Renal pelvis (tissue), 4 donors: ENCODE data around the gene TAF11. TPM values are rescaled to one million over a fixed set of nuclear protein-coding genes. Genes with fewer than 3 reads are reported as not detected.
"Not testable (repeated sequence)": the region's sequence is repeated elsewhere in the genome, so short reads cannot be mapped to it uniquely, and the experiment has no call there.

Source experiments
- DNase-seq: peaks from one replicate; pipeline ENCODE4 v3.0.0-alpha.2; 2013
- polyA plus RNA-seq, 3 donors: library from polyadenylated mRNA; unstranded; fragments of 120-200 nt; gene quantifications; one replicate each; pipeline ENCODE4 v1.2.1, GENCODE V29; 2013; ENCODE audit not compliant: insufficient read length in 3 of 3

TAF11 gene
- polyA plus RNA-seq, 3 donors, result 45.3 to 53.0 (median 45.4) TPM

DNA sequence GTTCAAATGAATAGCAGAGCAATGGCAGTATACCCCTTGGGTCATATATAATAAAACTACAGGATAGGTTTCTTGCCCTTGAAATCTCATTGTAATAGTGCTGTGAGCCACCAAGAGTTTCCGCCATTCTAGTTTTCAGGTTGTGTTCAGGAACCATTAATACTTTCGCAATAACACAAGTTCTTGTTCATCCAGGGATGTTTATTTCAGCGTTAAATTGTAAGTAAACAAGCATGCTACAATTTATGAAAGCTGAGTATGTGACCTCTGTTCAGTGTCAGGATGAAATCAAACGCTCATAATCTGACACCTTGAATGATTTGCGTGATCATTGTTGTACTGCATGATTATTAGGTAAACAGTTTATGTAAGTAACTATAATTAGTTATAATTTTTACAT is 24.0 kb upstream of the TAF11 start:
- DNase-seq, result no peak

DNA sequence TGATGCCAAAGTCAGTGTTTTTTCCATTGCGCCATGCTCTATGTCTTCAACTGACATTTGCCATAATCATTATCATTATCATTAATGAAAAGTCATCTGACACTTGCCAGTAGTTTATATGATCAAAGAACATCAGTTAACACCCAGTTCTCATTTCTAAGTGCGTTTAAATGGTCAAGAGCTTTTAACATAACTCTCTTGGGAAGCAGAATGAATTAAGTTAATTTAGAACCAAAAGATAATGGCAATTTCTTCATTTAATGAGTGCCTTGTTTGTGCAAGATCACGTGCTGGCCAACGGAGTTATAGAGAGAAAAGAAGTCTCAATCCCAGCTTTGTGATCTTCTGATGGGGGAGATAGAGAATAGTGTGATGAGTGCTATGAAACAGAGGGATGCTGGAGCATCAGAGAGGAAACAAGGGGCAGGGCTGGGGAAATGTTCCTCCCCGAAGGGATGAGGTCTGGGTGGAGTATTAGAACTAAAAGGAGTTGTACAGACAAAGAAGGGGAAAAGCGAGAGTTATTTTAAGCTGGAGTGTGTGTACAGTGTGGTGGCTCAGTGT is 21.6 kb upstream of the TAF11 start:
- no peak for DNase-seq

DNA sequence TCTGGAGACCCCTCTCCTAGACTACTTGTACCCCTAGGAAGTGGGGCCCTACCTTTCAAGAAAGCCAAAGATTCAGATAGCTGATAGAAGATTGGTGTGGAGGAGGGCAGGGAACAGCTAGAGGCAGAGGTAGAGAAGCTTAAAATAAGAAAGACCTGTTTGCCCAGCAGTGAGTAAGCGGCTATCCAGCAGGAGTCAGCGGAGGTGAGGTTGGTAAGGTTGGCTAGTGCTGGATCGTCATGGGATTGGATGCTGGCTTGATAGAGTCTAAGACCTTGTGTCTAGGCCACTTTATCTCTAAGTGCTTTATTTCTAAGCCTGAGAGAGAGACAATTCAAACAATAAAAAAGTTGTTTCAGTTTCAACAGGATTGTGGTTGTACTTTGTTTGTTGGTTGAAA is 20.4 kb upstream of the TAF11 start:
- DNase-seq, result no peak

DNA sequence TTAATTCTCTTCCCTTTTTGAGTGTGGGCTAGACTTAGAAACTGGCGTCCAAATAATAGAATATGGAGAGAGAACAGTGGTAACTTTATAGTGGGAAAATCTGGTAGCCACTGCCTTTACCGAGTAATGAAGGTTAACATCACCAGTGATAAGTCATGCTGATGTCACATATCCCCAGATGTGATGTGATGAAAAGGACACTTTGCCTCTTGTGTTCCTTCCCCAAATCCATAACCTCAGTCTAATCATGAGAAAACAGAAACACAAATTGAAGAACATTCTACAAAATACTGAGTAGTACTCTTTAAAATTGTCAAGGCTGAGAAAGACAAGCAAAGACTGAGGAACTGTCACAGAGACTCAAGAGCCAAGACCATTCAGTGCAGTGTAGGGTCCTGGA is 19.0 kb upstream of the TAF11 start:
- DNase-seq, result no peak

DNA sequence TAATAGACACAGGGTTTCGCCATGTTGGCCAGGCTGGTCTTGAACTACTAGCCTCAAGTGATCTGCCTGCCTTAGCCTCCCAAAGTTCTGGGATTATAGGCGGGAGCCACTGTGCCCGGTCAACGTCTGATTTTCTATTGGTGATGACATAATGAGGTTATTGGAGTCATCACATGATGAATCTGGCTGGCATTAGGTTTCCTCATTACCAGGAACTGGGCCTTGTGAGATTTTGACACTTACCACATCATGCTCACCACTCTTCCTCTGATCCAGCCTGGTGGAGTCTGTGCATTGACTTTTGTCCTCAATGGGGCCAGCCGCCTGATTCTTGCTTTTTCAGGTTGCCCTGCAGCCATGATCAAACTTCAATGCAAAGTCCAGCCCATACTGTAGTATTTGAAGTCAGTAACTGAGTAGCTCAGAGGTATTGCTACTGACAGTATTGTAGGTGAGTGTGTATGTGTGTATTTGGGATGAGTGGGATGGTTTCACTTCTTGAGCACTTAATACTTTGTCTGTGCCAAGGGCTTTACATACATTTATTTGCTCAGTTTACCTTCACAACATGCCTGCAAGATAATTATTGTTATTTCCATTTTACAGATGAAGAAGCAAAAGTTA is 17.3 kb upstream of the TAF11 start:
- DNase-seq, result no peak

DNA sequence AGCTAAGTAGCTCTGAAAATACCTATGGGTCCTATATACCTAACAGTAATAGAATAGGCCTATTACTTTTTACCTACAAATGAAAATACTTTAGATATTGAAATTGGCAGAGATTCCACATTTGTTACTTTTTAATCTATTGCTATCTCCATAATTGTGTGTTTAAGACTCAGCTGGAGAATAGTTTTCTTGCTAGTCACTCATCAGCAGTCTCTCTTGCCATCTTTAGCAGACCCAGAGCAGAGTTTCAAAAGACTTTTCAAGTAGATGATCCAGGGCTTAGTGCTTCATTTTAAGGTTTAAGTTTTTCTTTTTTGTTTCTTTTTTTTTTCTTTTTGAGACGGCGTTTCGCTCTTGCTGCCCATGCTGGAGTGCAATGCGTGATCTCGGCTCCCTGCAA is 14.1 kb upstream of the TAF11 start:
- DNase-seq, result no peak

DNA sequence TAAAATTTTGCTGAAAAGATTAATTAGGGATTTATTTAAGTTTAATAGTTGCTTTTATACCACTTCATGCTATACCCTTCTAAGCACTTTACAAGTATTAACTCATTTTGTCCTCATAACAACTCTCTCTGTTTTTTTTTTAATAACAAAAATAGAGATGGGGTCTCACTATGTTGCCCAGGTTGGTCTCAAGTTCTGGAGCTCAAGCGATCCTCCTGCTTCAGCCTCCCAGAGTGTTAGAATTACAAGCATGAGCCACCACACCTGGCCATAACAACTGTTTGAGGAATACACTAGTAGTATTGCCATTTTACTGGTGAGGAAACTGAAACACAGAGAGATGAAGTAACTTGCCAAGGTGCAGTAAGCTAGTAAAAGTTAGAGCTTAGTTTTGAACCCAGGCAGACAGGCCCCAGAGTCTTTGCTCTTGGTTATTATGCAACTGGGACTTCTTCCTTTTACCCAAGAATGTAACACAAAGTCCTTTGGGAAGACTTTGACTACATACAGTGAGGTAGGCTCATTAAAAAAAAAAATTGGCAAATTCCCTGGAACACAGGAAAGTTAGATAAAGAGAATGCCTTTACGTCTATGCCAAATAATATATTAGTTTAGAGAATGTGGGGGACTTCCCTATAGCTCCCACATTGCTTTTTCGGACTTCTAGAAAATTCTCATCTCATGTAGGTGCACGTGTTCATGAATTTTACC is 12.6 kb upstream of the TAF11 start:
- DNase-seq, result no peak

DNA sequence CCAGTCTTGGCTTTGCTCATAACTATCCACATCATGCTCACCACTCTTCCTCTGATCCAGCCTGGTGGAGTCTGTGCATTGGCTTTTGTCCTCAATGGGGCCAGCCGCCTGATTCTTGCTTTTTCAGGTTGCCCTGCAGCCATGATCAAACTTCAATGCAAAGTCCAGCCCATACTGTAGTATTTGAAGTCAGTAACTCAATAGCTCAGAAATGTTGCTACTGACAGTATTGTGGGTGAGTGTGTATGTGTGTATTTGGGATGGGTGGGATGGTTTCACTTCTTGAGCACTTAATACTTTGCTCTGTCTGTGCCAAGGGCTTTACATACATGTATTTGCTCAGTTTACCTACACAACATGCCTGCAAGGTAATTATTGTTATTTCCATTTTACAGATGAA is 11.9 kb upstream of the TAF11 start:
- DNase-seq, result not testable (repeated sequence)

DNA sequence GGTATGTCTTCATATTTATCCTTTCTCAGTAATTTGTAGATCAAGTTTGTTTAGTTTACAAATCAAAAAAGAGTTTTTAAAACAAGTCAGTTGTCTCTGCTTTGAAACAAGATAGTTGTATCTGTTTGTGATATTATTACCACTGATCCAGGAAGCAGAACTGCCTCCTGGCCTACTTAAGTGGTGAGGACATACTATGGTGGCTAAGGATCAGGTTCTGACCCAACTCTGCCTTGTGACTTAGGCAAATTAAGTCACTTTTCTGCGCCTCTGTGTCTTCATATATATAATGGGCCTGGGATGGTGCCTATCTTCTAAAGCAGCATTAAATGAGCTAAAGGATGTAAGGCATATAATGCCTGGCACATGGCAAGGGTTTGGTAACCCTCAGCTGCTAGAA is 9.9 kb upstream of the TAF11 start:
- no peak for DNase-seq

DNA sequence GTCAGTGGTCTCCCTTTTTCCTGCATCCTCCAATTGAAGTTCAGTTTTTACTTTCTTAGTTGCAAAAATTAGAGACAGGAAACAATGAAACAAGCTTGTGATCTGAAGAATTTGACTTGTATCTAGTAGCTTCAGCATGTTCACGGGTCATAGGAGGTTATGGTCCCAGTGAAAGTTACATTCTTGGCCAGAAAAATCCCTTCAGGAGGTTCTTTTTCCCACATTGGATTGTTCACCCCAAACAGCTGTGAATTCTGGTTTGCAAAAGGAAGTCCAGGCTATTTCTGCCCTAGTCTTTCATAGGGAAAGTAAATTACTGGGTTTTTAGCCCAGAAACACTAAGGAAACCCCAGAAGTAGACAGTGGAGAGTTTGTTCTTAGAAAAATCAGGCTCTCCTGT is 9.3 kb upstream of the TAF11 start:
- no peak for DNase-seq

DNA sequence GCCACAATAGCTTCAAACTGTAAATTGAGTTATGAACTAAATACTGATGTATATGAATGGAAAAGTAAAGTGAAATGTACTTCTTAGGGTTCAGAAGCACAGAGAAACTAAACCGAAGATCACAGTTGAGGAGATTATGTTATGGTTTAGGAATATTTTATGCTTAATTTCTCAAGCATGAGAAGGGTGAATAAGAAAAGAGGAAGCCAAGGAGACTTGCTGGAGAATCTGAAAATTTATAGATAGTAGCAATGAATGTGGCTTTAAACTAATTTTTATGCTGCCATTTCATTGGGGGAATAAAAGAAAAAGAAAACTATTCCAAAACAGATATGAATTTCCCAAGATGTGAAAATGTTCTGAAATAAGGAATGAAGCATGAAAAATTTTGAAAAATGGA is 6.9 kb upstream of the TAF11 start:
- DNase-seq, result no peak

DNA sequence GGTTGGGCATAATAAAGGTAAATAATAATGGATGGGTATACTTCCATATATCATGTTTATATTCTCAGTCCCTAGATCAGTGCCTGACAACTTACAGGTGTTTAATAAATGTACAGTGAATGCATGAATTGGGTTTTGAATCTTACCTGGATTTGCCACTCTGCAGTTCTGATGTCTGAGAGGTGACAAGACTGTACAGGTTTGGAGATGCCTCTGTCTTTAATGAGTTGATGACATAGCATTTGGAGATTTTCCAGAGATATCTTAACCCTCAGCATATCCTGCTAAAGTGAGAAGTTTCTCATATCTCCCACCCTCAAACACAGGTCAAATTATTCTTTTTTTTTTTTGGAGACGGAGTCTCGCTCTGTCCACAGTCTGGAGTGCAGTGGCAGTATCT is 3.5 kb upstream of the TAF11 start:
- no peak for DNase-seq

DNA sequence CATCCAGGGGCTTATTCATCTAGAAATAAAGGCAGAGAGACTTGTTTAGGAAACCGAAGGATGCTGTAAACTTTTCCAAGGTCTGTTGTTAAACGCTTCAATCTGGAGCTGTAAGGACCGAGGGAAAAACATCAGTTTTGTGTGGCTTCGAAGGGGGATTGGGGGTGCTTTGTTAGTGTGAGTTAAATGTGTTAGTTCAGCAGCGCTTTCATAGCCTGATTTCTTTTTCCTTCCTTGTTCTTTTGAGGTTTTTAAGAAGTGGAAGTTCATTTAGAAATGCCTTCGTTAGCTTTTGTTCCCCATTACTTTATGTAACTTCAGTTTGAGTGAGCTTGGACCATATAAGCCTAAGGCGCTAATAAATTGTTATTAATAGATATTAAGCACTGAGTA is 2.7 kb upstream of the TAF11 start:
- DNase-seq, result no peak

DNA sequence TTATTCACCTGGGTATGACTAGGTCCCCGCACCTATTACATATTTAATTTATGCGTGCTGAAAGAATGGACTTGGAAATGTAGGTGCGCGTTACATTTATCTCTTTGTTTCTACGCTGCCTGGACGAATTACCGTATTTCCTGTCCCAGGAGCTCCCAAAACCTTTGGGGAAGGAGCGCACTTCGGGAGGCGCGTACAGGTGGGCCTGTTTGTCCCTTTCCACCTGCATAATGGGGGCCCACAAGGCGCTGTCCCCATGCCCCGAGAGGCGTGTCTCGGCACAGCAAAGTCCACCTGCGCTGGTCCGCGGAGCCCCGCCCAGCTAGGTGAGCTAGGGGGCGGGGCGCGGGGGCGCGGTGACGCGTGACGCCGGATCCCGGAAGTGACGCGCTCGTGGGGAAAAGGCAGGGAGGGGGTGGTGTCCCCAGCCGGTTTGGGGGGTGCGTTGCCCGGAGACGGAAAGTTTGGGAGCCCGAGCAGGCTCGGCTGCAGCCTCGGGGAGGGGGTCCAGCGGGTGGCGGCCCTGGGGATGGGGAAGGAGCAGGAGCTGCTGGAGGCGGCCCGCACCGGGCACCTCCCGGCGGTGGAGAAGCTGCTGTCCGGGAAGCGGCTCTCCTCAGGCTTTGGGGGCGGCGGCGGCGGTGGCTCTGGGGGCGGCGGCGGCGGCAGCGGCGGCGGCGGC is 1.2 kb upstream of the TAF11 start, which contains the start of gene ANKS1A:
Gene ANKS1A (plus strand): TSS at position 382 of the 682 bp plus-strand sequence. CDS start 148 bp downstream, at position 530.
- DNase-seq, result peak; percentile 83

DNA sequence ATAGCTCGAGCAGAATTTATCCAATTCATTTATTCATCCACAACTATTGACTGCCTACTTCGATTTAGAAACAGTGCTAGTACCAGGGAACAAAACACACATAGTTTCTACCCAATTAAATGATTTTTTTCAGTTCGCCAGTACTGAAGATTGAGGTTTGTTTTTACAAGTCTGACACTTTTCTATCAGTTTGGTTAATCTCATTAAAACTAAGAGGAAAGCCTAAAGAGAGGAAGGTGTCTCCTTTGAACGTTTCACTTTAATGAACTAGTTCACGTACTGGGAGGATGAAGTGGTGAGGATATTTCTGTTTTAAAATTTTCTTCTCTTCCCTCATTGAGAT is 643 bp upstream of the TAF11 start:
- no peak for DNase-seq

DNA sequence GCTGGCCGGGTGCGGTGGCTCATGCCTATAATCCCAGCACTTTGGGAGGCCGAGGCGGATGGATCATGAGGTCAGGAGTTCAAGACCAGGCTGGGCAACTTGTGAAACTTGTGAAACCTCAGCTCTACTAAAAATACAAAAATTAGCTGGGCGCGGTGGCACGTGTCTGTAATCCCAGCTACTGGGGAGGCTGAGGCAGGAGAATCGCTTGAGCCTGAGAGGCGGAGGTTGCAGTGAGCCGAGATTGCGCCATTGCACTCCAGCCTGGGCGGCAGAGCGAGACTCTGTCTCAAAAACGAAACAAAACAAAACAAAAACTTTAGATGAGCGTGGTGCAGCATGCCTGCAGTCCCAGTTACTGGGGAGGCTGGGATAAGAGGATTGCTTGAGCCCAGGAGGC is 2.0 kb downstream of the TAF11 start:
- DNase-seq, result not testable (repeated sequence)

DNA sequence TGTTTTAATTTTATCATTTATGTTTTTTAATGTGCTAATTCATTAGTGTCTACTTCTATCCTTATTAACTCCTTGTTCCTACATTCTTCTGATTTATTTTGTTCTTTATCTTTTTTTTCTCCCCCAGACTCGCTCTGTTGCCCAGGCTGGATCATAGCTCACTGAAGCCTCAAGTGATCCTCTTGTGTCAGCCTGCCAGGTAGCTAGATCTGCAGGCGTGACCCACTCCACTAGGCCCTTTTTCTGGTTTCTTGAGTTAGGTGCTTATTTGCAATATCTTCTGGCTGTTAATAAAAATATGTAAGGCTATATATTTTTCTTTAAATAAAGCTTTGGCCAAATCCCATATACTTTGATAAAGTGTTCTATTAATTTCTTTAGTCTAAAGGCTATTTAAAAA is 2.8 kb downstream of the TAF11 start:
- DNase-seq, result no peak

DNA sequence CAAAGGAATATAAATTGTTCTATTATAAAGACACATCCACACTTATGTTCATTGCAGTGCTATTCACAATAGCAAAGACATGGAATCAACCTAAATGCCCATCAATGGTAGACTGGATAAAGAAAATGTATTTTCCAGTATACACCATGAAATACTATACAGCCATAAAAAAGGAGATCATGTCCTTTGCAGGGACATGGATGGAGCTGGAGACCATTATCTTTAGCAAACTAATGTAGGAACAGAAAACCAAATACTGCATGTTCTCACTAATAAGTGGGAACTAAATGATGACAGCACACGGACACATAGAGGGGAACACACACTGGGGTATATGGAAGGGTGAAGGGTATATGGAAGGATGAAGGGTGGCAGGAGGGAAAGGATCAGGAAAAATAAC is 3.8 kb downstream of the TAF11 start:
- DNase-seq, result not testable (repeated sequence)

DNA sequence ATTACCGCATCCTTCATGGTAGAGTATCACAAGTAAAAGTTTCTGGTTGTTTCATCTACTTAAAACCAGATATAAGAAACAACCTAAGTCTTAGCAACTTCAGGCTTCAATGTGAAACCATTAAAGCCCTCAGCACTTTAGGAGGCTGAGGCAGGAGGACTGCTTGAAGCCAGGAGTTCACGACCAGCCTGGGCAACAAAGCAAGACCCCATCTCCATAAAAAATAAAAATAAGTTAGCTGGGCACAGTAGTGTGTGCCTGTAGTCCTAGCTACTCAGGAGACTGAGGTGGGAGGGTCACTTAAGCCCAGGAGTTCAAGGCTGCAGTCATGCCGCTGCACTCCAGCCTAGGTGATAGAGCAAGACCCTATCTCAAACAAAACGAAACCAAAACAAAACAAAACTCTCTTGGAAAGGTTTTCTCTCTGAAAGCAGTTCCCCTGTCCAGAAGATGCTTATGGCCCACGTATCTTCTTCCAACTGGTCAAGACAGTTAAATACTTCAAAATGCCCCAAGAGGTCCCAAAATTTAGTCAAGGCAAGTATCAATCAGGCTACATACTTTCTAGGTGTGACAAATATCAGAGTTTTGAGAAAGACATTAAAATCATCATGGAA is 9.9 kb downstream of the TAF11 start:
- DNase-seq, result no peak

DNA sequence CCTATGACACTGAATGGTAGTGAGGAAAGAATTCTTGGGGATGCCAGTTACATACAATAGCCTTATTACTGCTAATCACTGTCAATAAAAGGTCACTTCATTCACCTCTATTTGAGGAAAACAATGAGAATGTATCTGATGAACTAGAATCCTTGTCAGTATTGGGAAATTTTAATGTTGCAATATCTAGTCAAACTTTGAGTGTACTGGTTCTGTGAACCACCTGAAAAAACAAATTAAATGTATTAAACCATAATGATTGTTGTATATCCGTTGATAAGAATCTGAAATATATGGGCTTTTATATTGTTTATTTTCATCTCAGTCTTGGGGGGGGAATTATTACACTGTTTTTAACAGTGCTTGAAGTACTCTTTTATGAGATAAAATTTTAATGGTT is 10.6 kb downstream of the TAF11 start:
- DNase-seq, result no peak

DNA sequence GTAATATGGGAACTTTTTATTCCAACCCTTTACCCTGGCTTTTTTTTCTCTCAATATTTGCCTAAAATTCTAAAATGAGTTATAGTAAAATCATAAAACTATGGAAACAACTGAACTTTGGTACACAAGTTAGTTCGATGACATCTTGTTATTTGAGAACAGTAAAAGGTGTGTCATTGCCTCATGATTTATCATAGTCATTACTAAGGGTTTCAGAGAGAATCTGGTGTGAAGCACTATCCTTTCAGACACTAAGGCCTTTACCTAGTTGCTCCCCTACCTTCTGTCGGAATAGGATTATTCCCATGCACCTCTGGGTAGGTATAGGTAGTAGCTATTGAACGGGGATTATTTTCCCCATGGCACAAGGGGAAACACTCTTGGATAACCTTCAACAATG is 11.4 kb downstream of the TAF11 start:
- DNase-seq, result no peak
